Loucy (cell line): Measurements from ENCODE around the gene POC1A.

Source experiments
- H2AFZ ChIP-seq: fragments of 200-600 bp; sonication (generic); 2 replicates; pipeline ENCODE4 v1.6.0; 2016; ENCODE audit warnings: antibody characterized with exemption, mild to moderate bottlenecking, low read length, moderate library complexity
- H3F3A ChIP-seq: fragments of 200-600 bp; 2 replicates; pipeline ENCODE4 v1.6.0; 2016; ENCODE audit warnings: antibody characterized with exemption, low read depth, mild to moderate bottlenecking
- H3K27me3 ChIP-seq: fragments of 200-600 bp; sonication (generic); 2 replicates; pipeline ENCODE4 v1.6.1; 2014; ENCODE audit warnings: low read length, mild to moderate bottlenecking; ENCODE audit not compliant: insufficient read depth, poor library complexity, severe bottlenecking
- H3K36me3 ChIP-seq: fragments of 200-600 bp; sonication (generic); 2 replicates; pipeline ENCODE4 v1.6.1; 2016; ENCODE audit warnings: low read length; ENCODE audit not compliant: insufficient read depth
- H3K4me1 ChIP-seq: fragments of 200-600 bp; sonication (generic); 2 replicates; pipeline ENCODE4 v1.5.1; 2014; ENCODE audit warnings: low read length, mild to moderate bottlenecking; ENCODE audit not compliant: insufficient read depth, poor library complexity, severe bottlenecking
- H3K4me2 ChIP-seq: fragments of 200-600 bp; sonication (generic); 2 replicates; pipeline ENCODE4 v1.6.0; 2014; ENCODE audit warnings: antibody characterized with exemption, low read length, low read depth, mild to moderate bottlenecking; ENCODE audit not compliant: poor library complexity, severe bottlenecking
- H3K4me3 ChIP-seq: fragments of 200-600 bp; sonication (generic); 2 replicates; pipeline ENCODE4 v1.5.1; 2014; ENCODE audit warnings: low read length, mild to moderate bottlenecking, mixed read lengths; ENCODE audit not compliant: poor library complexity, severe bottlenecking
- H3K79me2 ChIP-seq: fragments of 200-600 bp; sonication (generic); 2 replicates; pipeline ENCODE4 v1.6.1; 2014; ENCODE audit warnings: low read length; ENCODE audit not compliant: insufficient read depth
- H3K9ac ChIP-seq: fragments of 200-600 bp; sonication (generic); 2 replicates; pipeline ENCODE4 v1.6.0; 2014; ENCODE audit warnings: mild to moderate bottlenecking, low read depth, low read length, moderate library complexity; ENCODE audit not compliant: poor library complexity, severe bottlenecking
- H3K9me2 ChIP-seq: fragments of 200-600 bp; sonication (generic); replicated peaks from 2 replicates; pipeline ENCODE4 v1.6.1; 2016; ENCODE audit warnings: low read depth, low read length, mixed read lengths
- H3K9me3 ChIP-seq: fragments of 200-600 bp; sonication (generic); 2 replicates; pipeline ENCODE4 v1.6.1; 2014; ENCODE audit warnings: mild to moderate bottlenecking, antibody characterized with exemption, low read length, low read depth; ENCODE audit not compliant: insufficient read depth
- H4K20me1 ChIP-seq: fragments of 200-600 bp; sonication (generic); 2 replicates; pipeline ENCODE4 v1.6.0; 2014; ENCODE audit warnings: antibody characterized with exemption, low read length, mild to moderate bottlenecking; ENCODE audit not compliant: insufficient read depth, poor library complexity, severe bottlenecking
- CTCF ChIP-seq: fragments of 200-600 bp; sonication (generic); conservative IDR thresholded peaks from 2 replicates; pipeline ENCODE4 v1.5.1; 2014; ENCODE audit warnings: mild to moderate bottlenecking, antibody characterized with exemption, low read length
- EZH2phosphoT487 ChIP-seq: fragments of 200-600 bp; IDR thresholded peaks from 2 replicates; pipeline ENCODE4 v1.6.1; 2018; ENCODE audit warnings: antibody characterized with exemption, mild to moderate bottlenecking, moderate library complexity, borderline replicate concordance

POC1A gene

GRCh38 chr3:52085681-52086282 is 68.4 kb downstream of the POC1A start:
- H3K9me2 ChIP-seq, result no peaks in the 10 kb centered on the region

GRCh38 chr3:52084954-52085680 is 69.1 kb downstream of the POC1A start:
- no peak overlapping the region for H2AFZ ChIP-seq
- no peaks in the 10 kb centered on the region for H3K79me2 ChIP-seq
- peaks cover 31% of the 10 kb centered on the region; the same call in 1 of the 2 replicates for H3K36me3 ChIP-seq
- peak overlapping the region; percentile 58 for H3K4me2 ChIP-seq
- no peaks in the 10 kb centered on the region for H4K20me1 ChIP-seq
- no peak for TF ChIP-seq CTCF
- peaks cover 42% of the 10 kb centered on the region for H3K4me1 ChIP-seq
- no peaks in the 10 kb centered on the region for H3K27me3 ChIP-seq
- no peaks in the 10 kb centered on the region for H3K9me2 ChIP-seq
- no peaks in the 10 kb centered on the region for H3K9me3 ChIP-seq
- H3F3A ChIP-seq, result no peaks in the 10 kb centered on the region
- no peak overlapping the region for H3K9ac ChIP-seq
- H3K4me3 ChIP-seq, result no peak overlapping the region

More at GRCh38 chr3:52085681-52086282, 68.4 kb downstream of the POC1A start:
- TF ChIP-seq EZH2phosphoT487 (no peak), CTCF (no peak)
- H3K4me3 ChIP-seq, result no peak overlapping the region
- H4K20me1 ChIP-seq, result no peaks in the 10 kb centered on the region
- H3K79me2 ChIP-seq, result no peaks in the 10 kb centered on the region
- peaks cover 29% of the 10 kb centered on the region; the same call in 1 of the 2 replicates for H3K36me3 ChIP-seq
- H3K27me3 ChIP-seq, result no peaks in the 10 kb centered on the region
- no peak overlapping the region for H2AFZ ChIP-seq
- H3F3A ChIP-seq, result no peaks in the 10 kb centered on the region
- H3K9ac ChIP-seq, result no peak overlapping the region
- no peaks in the 10 kb centered on the region for H3K9me3 ChIP-seq
- peaks cover 42% of the 10 kb centered on the region for H3K4me1 ChIP-seq
- H3K4me2 ChIP-seq, result peak overlapping the region; percentile 58

GRCh38 chr3:52084216-52084945 is 69.8 kb downstream of the POC1A start:
- H4K20me1 ChIP-seq, result no peaks in the 10 kb centered on the region

More at GRCh38 chr3:52084216-52084945, 69.8 kb downstream of the POC1A start:
- no peak overlapping the region for H3K9ac ChIP-seq
- peaks cover 42% of the 10 kb centered on the region for H3K4me1 ChIP-seq
- H3K36me3 ChIP-seq, result peaks cover 32% of the 10 kb centered on the region; the same call in 1 of the 2 replicates
- TF ChIP-seq EZH2phosphoT487, result no peak
- TF ChIP-seq CTCF, result no peak
- no peaks in the 10 kb centered on the region for H3F3A ChIP-seq
- H3K4me3 ChIP-seq, result no peak overlapping the region
- H2AFZ ChIP-seq, result no peak overlapping the region
- no peak overlapping the region for H3K4me2 ChIP-seq
- H3K27me3 ChIP-seq, result no peaks in the 10 kb centered on the region
- H3K9me3 ChIP-seq, result no peaks in the 10 kb centered on the region
- no peaks in the 10 kb centered on the region for H3K9me2 ChIP-seq
- no peaks in the 10 kb centered on the region for H3K79me2 ChIP-seq
